GM21825 (cell line): ENCODE measurements around the gene PSAP.

Experiments
- ATAC-seq: cut with Tn5 transposase; IDR thresholded peaks from one replicate; pipeline ENCODE4 v1.9.1; 2021; ENCODE audit warnings: mild to moderate bottlenecking, moderate library complexity; ENCODE audit not compliant: unreplicated experiment

PSAP gene

GRCh38 chr10:71845410-71846405 is 5.3 kb downstream of the PSAP start:
- ATAC-seq = no peak

- no peak for ATAC-seq
Observed at GRCh38 chr10:71844695-71845094, 6.4 kb downstream of the PSAP start.

- no peak for ATAC-seq
Observed at GRCh38 chr10:71844084-71844483, 7.0 kb downstream of the PSAP start.

GRCh38 chr10:71842856-71843686 is 8.0 kb downstream of the PSAP start:
- ATAC-seq = no peak

GRCh38 chr10:71842422-71842821 is 8.6 kb downstream of the PSAP start:
- no peak for ATAC-seq

- no peak for ATAC-seq
Observed at GRCh38 chr10:71840958-71841335, 10.1 kb downstream of the PSAP start.

GRCh38 chr10:71840177-71840957 is 10.7 kb downstream of the PSAP start:
- ATAC-seq = no peak

- no peak for ATAC-seq
Observed at GRCh38 chr10:71838264-71839211, 12.5 kb downstream of the PSAP start.

GRCh38 chr10:71837098-71837827 is 13.8 kb downstream of the PSAP start:
- no peak for ATAC-seq

GRCh38 chr10:71836596-71836974 is 14.5 kb downstream of the PSAP start:
- ATAC-seq = peak; percentile 32

GRCh38 chr10:71835671-71836595 is 15.1 kb downstream of the PSAP start:
- peak; percentile 89 for ATAC-seq

GRCh38 chr10:71834343-71834674 is 16.7 kb downstream of the PSAP start:
- no peak for ATAC-seq

- ATAC-seq = no peak
Observed at GRCh38 chr10:71833451-71834342, 17.4 kb downstream of the PSAP start.

GRCh38 chr10:71832967-71833366 is 18.1 kb downstream of the PSAP start:
- ATAC-seq = no peak

- ATAC-seq = no peak
Observed at GRCh38 chr10:71831646-71832552, 19.2 kb downstream of the PSAP start.

- no peak for ATAC-seq
Observed at GRCh38 chr10:71830726-71831125, 20.3 kb downstream of the PSAP start.
